Ectodermal cell (in vitro differentiated cells): ENCODE results near the gene CD200.
"Not testable (repeated sequence)": the region's sequence is repeated elsewhere in the genome, so short reads cannot be mapped to it uniquely, and the experiment has no call there.

ENCODE experiments used
- H3K27ac ChIP-seq: 2 replicates; pipeline ENCODE4 v1.7.0; 2013; ENCODE audit warnings: mild to moderate bottlenecking, low read depth, low read length; ENCODE audit not compliant: insufficient read depth, poor library complexity, severe bottlenecking
- H3K27me3 ChIP-seq: 2 replicates; pipeline ENCODE4 v1.7.0; 2013; ENCODE audit warnings: mild to moderate bottlenecking, low read length; ENCODE audit not compliant: insufficient read depth, control insufficient read depth, poor library complexity, severe bottlenecking
- H3K36me3 ChIP-seq: one replicate; pipeline ENCODE4 v1.7.0; 2013; ENCODE audit warnings: low read length; ENCODE audit not compliant: control insufficient read depth, insufficient read depth
- H3K4me1 ChIP-seq: one replicate; pipeline ENCODE4 v1.7.0; 2013; ENCODE audit warnings: low read length; ENCODE audit not compliant: control insufficient read depth, insufficient read depth
- H3K4me3 ChIP-seq: 2 replicates; pipeline ENCODE4 v1.7.0; 2013; ENCODE audit warnings: low read depth, low read length, control low read depth; ENCODE audit not compliant: insufficient read depth
- H3K9me3 ChIP-seq: 2 replicates; pipeline ENCODE4 v1.7.0; 2013; ENCODE audit warnings: mild to moderate bottlenecking, low read length, moderate library complexity; ENCODE audit not compliant: control insufficient read depth
- whole genome bisulfite sequencing, 2 experiments: methylation state at CpG; one replicate each; pipeline ENCODE4 v1.1.7; 2013; ENCODE audit warnings: missing lambda C conversion rate in 2 of 2; 5-methylcytosine and 5-hydroxymethylcytosine counted together

CD200 gene

GRCh38 chr3:112373924-112374323, 41.0 kb downstream of the CD200 start:
- H3K4me1 ChIP-seq: no peaks in the 10 kb centered on the region
- H3K27ac ChIP-seq: no peak overlapping the region
- H3K27me3 ChIP-seq: no peaks in the 10 kb centered on the region
- H3K4me3 ChIP-seq: no peak overlapping the region
- H3K36me3 ChIP-seq: no peaks in the 10 kb centered on the region
- H3K9me3 ChIP-seq: no peaks in the 10 kb centered on the region
- 92 to 95% methylated on average over 2 of the region's 2 CpGs for WGBS, 2 experiments

GRCh38 chr3:112374333-112374734, 41.4 kb downstream of the CD200 start:
- no peak overlapping the region for H3K27ac ChIP-seq

DNA sequence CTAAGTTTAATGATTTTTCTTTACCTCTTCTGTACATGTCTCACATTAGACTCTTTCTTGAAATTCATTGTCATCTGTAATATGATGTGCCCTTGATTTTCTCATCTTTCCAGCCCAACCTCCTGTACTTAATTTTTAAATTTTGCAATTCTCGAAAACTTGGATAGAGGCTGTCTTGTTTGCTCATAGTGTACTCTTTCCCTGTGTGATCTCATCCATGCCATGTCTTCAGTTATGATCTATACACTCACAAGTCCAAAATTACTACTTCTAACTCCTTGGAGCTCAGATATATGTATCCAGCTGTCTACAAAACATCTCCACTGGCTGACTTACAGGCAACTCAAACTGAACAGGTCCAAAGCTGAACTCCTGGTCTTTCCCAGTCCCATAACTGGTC, 42.2 kb downstream of the CD200 start:
- no peaks in the 10 kb centered on the region for H3K4me1 ChIP-seq
- H3K27me3 ChIP-seq: no peaks in the 10 kb centered on the region
- H3K27ac ChIP-seq: no peak overlapping the region
- no peaks in the 10 kb centered on the region for H3K36me3 ChIP-seq
- no peak overlapping the region for H3K4me3 ChIP-seq
- WGBS, 2 experiments: 97 to 100% methylated on average over 1 of the region's 1 CpG
- no peaks in the 10 kb centered on the region for H3K9me3 ChIP-seq

More at GRCh38 chr3:112374333-112374734, 41.4 kb downstream of the CD200 start:
- H3K36me3 ChIP-seq: no peaks in the 10 kb centered on the region
- H3K27me3 ChIP-seq: no peaks in the 10 kb centered on the region
- no peak overlapping the region for H3K4me3 ChIP-seq
- no peaks in the 10 kb centered on the region for H3K4me1 ChIP-seq
- 96 to 97% methylated on average over 5 of the region's 5 CpGs for whole genome bisulfite sequencing, 2 experiments
- H3K9me3 ChIP-seq: no peaks in the 10 kb centered on the region

DNA sequence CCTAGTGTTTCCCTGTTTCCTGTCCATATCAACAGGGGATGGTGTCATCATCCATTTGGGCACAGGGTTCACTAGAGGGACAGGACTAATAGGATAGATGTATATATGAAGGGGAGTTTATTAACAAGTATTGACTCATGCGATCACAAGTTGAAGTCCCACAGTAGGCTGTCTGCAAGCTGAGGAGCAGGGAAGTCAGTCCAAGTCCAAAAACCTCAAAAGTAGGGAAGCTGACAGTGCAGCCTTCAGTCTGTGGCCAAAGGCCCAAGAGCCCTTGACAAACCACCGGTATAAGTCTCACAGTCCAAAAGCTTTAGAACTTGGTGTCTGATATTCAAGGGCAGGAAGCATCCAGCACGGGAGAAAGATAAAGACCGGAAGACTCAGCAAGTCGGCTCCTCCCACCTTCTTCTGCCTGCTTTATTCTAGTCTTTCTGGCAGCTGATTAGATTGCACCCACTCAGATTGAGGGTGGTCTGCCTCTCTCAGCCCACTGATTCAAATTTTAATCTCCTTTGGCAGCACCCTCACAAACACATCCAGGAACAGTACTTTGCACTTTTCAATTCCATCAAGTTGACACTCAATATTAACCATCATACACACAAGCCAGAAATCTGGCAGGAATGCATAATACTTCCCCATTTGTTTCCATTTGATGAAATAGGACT, 43.4 kb downstream of the CD200 start:
- no peak overlapping the region for H3K27ac ChIP-seq
- WGBS, 2 experiments: 92 to 94% methylated on average over 5 of the region's 5 CpGs
- no peak overlapping the region for H3K4me3 ChIP-seq
- H3K9me3 ChIP-seq: no peaks in the 10 kb centered on the region
- H3K4me1 ChIP-seq: no peaks in the 10 kb centered on the region
- no peaks in the 10 kb centered on the region for H3K36me3 ChIP-seq
- no peaks in the 10 kb centered on the region for H3K27me3 ChIP-seq

GRCh38 chr3:112376992-112377391, 44.0 kb downstream of the CD200 start:
- Histone ChIP-seq H3K9me3 (no peaks in the 10 kb centered on the region), H3K27me3 (no peaks in the 10 kb centered on the region), H3K36me3 (no peaks in the 10 kb centered on the region), H3K4me1 (no peaks in the 10 kb centered on the region), H3K27ac (no peak overlapping the region), H3K4me3 (no peak overlapping the region)
- WGBS, 2 experiments: 90 to 97% methylated on average over 1 of the region's 1 CpG

DNA sequence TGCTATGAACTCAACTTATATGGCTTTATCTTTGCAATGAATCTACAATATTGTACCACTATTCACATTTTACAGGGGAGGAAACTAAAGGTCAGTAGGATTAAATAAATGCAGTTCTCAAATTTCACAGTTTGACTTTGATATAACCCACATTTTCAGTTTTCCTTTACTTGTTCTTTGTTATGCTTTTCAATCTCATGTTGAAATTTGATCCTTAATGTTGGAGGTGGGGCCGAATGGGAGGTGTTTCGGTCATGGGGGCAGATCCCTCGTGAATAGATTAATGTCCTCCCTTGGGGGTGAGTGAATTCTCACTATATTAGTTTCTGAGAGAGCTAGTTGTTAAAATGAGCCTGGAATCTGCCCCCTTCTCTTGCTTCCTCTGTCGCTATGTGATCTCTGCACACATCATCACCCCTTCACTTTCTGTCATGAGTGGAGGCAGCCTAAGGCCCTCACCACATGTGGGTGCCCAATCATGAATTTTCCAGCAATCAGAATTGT, 44.7 kb downstream of the CD200 start:
- Histone ChIP-seq H3K27ac (no peak overlapping the region), H3K4me1 (no peaks in the 10 kb centered on the region), H3K27me3 (no peaks in the 10 kb centered on the region), H3K4me3 (no peak overlapping the region), H3K36me3 (no peaks in the 10 kb centered on the region), H3K9me3 (no peaks in the 10 kb centered on the region)
- WGBS, 2 experiments: 84 to 88% methylated on average over 4 of the region's 4 CpGs

DNA sequence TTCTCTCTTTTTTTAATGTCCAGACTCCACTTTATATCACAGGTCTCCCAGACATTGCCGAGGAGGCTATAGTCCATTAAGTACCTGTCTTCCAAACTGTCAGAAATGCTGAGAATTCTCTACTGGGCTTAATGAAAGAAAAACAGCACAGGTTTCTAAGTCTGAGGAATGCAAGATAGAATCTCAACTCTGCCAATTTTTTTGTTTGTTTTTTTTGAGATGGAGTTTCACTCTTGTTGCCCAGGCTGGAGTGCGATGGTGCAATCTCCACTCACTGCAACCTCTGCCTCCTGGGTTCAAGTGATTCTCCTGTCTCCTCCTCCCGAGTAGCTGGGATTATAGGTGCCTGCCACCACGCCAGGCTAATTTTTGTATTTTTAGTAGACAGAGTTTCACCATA, 45.4 kb downstream of the CD200 start:
- WGBS, 2 experiments: 93 to 95% methylated on average over 4 of the region's 4 CpGs
- H3K4me3 ChIP-seq, H3K27ac ChIP-seq, H3K27me3 ChIP-seq, H3K4me1 ChIP-seq, H3K36me3 ChIP-seq, H3K9me3 ChIP-seq: not testable (repeated sequence)

DNA sequence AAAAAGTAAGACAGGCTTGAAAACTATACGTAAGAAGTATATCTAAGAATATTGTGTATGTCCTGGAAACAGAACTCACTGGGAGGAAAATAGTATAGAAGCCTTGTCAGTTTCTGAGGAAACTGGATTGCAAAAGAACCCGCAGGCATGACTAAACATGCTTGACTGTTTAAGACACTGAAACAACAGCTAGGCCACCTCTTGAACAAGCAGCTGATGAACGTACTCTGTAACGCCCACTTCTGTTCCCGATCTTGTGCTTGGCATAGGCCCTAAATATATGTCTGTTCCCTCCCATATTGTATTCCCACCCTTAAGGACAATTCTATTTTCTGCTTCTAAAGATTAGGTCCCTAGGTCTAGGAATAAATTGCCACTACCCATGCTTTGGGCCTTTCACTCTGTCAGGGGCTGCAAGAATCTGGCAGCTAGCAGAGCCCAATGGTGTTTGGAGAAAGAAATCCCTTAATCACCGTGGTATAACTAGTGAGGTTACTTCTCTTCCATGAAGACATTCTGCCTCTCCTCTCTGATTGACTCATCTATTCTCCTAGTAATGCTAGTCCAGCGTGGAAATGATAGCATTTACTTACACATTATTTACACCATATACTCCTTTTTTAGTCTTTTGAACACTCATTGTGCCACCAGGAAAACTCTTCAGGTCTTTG, 46.2 kb downstream of the CD200 start:
- WGBS, 2 experiments: 91 to 92% methylated on average over 7 of the region's 7 CpGs
- H3K4me1 ChIP-seq: no peaks in the 10 kb centered on the region
- H3K27me3 ChIP-seq: no peaks in the 10 kb centered on the region
- no peaks in the 10 kb centered on the region for H3K36me3 ChIP-seq
- H3K27ac ChIP-seq: no peak overlapping the region
- no peak overlapping the region for H3K4me3 ChIP-seq
- no peaks in the 10 kb centered on the region for H3K9me3 ChIP-seq

- H3K36me3 ChIP-seq: no peaks in the 10 kb centered on the region
- H3K27ac ChIP-seq: no peak overlapping the region
- no peak overlapping the region for H3K4me3 ChIP-seq
- H3K9me3 ChIP-seq: no peaks in the 10 kb centered on the region
- H3K4me1 ChIP-seq: no peaks in the 10 kb centered on the region
- 89 to 90% methylated on average over 7 of the region's 7 CpGs for whole genome bisulfite sequencing, 2 experiments
- no peaks in the 10 kb centered on the region for H3K27me3 ChIP-seq
Measured at GRCh38 chr3:112381673-112382542, 49.0 kb downstream of the CD200 start.
